ENCODE measurements around the gene MEGF11.

The MEGF11 gene

DNA sequence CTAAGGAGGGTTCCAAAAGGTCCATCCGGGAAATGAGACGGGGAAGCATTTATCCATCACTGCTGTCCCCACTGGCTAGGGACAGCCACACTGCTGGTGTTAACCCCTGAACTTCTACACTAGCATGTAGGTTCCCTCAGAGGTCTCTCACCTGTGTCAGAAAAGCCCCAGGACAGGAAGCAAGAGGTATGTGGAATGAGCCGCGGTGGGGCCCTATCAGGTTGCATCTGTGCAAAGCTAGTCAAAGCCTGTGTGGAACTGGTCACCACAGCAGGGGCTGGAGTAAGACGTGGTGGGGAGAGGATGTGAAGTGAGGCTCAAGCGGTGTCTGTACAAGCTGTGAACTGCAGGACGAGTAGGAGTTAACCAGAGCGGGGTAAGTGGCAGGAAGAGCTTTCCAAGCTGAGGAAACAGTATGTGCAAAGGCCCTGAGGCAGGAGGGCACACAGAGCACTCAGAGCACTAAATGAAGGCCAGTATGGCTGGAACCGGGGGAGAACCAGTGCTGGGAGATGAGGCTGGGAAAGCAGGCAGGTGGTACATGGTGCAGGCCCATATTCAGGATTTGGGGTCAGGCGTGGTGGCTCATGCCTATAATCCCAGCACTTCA is 57.8 kb downstream of the MEGF11 start:
- DNase-seq (ENCODE audit: low spot score) (peak; percentile 61), ATAC-seq (ENCODE audit: low read depth) (no peak)
- H3K27ac ChIP-seq (ENCODE audit: poor library complexity, severe bottlenecking): no peak overlapping the region
- peaks cover 6% of the 10 kb centered on the region for H3K4me1 ChIP-seq (ENCODE audit: insufficient read depth, poor library complexity, severe bottlenecking)
- H3K9me3 ChIP-seq (ENCODE audit: severe bottlenecking): no peaks in the 10 kb centered on the region
- H3K27me3 ChIP-seq (ENCODE audit: insufficient read depth, poor library complexity, severe bottlenecking): no peaks in the 10 kb centered on the region
- no peaks in the 10 kb centered on the region for H3K36me3 ChIP-seq (ENCODE audit: low read depth)
- TF ChIP-seq, protein P1, sequence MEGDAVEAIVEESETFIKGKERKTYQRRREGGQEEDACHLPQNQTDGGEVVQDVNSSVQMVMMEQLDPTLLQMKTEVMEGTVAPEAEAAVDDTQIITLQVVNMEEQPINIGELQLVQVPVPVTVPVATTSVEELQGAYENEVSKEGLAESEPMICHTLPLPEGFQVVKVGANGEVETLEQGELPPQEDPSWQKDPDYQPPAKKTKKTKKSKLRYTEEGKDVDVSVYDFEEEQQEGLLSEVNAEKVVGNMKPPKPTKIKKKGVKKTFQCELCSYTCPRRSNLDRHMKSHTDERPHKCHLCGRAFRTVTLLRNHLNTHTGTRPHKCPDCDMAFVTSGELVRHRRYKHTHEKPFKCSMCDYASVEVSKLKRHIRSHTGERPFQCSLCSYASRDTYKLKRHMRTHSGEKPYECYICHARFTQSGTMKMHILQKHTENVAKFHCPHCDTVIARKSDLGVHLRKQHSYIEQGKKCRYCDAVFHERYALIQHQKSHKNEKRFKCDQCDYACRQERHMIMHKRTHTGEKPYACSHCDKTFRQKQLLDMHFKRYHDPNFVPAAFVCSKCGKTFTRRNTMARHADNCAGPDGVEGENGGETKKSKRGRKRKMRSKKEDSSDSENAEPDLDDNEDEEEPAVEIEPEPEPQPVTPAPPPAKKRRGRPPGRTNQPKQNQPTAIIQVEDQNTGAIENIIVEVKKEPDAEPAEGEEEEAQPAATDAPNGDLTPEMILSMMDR (IDR thresholded peaks at IDR 0.05; ENCODE audit: poor library complexity, severe bottlenecking): no peak
- H3K4me3 ChIP-seq (ENCODE audit: severe bottlenecking): no peak overlapping the region

DNA sequence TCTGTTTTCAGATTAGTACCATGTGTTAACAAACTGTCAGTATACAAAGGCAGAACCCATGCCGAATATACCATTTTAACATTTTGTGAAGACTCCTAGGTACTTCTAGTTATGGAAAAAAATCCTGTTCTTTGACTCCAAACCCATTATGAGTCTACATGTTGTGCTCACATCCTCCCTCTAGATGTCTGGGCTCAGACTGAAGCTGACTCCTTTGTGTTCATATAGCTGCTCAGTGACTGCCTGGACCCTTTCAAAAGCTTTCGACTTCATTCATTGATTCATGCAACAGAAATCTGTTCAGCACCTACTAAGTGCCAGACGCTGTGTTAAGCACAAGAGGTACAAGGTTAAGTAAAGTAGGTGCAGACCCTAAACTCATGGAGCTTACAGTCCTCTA is 60.5 kb downstream of the MEGF11 start:
- TF ChIP-seq, protein P1 (IDR thresholded peaks at IDR 0.05; ENCODE audit: poor library complexity, severe bottlenecking): no peak
- no peak overlapping the region for H3K27ac ChIP-seq (ENCODE audit: poor library complexity, severe bottlenecking)
- DNase-seq (ENCODE audit: low spot score): peak; percentile 15
- no peaks in the 10 kb centered on the region for H3K27me3 ChIP-seq (ENCODE audit: insufficient read depth, poor library complexity, severe bottlenecking)
- no peaks in the 10 kb centered on the region for H3K36me3 ChIP-seq (ENCODE audit: low read depth)
- ATAC-seq (ENCODE audit: low read depth): no peak; the same call in 2 of the 3 replicates
- no peak overlapping the region for H3K4me3 ChIP-seq (ENCODE audit: severe bottlenecking)
- no peaks in the 10 kb centered on the region for H3K9me3 ChIP-seq (ENCODE audit: severe bottlenecking)
- peaks cover 6% of the 10 kb centered on the region for H3K4me1 ChIP-seq (ENCODE audit: insufficient read depth, poor library complexity, severe bottlenecking)

DNA sequence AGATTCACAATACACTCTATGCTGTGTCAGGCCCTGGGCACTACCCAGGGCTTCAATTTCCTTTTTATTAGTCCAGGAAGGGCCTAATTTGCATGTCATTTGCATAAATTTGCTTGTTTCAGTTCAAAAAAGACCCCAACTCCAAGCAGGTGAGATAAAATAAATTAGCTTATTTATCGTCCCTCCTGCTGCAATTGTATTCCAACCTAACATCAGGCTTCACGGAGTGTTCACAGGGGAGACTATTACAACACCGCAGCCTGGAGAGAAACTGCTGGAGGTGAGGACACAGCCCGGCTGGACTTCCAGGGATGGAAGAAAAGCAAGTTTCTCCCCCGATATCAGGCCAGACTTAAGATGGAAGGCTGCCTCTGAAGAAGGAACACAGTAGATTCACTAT is 62.8 kb downstream of the MEGF11 start:
- Histone ChIP-seq H3K9me3 (ENCODE audit: severe bottlenecking) (no peaks in the 10 kb centered on the region), H3K27me3 (ENCODE audit: insufficient read depth, poor library complexity, severe bottlenecking) (no peaks in the 10 kb centered on the region), H3K4me1 (ENCODE audit: insufficient read depth, poor library complexity, severe bottlenecking) (no peaks in the 10 kb centered on the region), H3K27ac (ENCODE audit: poor library complexity, severe bottlenecking) (no peak overlapping the region), H3K36me3 (ENCODE audit: low read depth) (no peaks in the 10 kb centered on the region), H3K4me3 (ENCODE audit: severe bottlenecking) (no peak overlapping the region)
- DNase-seq (ENCODE audit: low spot score) (peak; percentile 22), ATAC-seq (ENCODE audit: low read depth) (no peak)
- TF ChIP-seq, protein P1 (IDR thresholded peaks at IDR 0.05; ENCODE audit: poor library complexity, severe bottlenecking): no peak

DNA sequence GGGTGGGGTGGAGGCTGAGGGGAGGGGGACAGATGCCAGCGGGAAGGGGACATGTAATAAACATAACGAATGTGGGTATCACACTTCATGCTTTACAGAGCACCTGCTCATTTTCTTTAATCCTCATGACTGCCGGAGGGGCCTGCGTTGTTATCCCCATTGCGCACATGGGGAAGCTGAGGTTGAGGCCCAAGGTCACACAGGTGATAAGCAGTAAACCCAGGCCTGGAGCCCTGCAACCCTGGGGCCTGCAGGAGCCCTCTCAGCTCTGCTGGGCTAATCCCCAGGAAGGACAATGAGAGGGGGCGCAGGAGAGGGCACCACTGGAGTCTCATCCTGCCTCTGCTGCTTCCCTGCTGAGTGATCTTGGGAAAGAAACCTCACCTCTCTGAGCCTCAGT is 64.3 kb downstream of the MEGF11 start:
- Histone ChIP-seq H3K27ac (ENCODE audit: poor library complexity, severe bottlenecking) (no peak overlapping the region), H3K9me3 (ENCODE audit: severe bottlenecking) (no peaks in the 10 kb centered on the region), H3K4me1 (ENCODE audit: insufficient read depth, poor library complexity, severe bottlenecking) (no peaks in the 10 kb centered on the region), H3K27me3 (ENCODE audit: insufficient read depth, poor library complexity, severe bottlenecking) (no peaks in the 10 kb centered on the region), H3K36me3 (ENCODE audit: low read depth) (no peaks in the 10 kb centered on the region), H3K4me3 (ENCODE audit: severe bottlenecking) (no peak overlapping the region)
- ATAC-seq (ENCODE audit: low read depth) (no peak), DNase-seq (ENCODE audit: low spot score) (peak; percentile 45)
- TF ChIP-seq, protein P1 (IDR thresholded peaks at IDR 0.05; ENCODE audit: poor library complexity, severe bottlenecking): no peak

DNA sequence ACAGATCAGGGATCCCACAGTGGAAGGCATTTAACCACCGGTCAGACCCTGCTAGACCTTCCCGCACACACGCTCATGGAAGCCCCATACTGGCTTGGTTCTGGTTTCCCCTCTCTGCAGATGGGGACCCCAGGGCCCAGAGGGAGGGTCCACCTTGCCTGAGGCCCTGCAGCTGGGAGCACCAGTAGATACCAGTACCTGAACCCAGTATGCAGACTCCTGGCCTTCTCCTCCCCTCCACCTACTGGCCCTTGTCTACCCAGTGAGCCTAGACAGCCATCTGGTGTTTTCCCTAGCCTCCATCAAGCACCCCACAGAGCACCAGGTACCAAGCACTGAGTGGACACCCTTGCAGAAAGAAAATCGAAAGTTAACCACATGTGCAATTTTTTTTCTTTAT is 65.1 kb downstream of the MEGF11 start:
- Histone ChIP-seq H3K27ac (ENCODE audit: poor library complexity, severe bottlenecking) (no peak overlapping the region), H3K4me3 (ENCODE audit: severe bottlenecking) (no peak overlapping the region), H3K9me3 (ENCODE audit: severe bottlenecking) (no peaks in the 10 kb centered on the region), H3K27me3 (ENCODE audit: insufficient read depth, poor library complexity, severe bottlenecking) (peaks cover 8% of the 10 kb centered on the region), H3K36me3 (ENCODE audit: low read depth) (no peaks in the 10 kb centered on the region), H3K4me1 (ENCODE audit: insufficient read depth, poor library complexity, severe bottlenecking) (no peaks in the 10 kb centered on the region)
- ATAC-seq (ENCODE audit: low read depth) (no peak), DNase-seq (ENCODE audit: low spot score) (peak; percentile 32)
- TF ChIP-seq, protein P1 (IDR thresholded peaks at IDR 0.05; ENCODE audit: poor library complexity, severe bottlenecking): no peak

Measured in RWPE2 (cell line).